Keratinocyte (primary cell): ENCODE measurements around the gene NRG2. TPM values are rescaled to one million over a fixed set of nuclear protein-coding genes. Genes with fewer than 3 reads are reported as not detected.
A peak's percentile ranks its signal among the peaks of the same experiment; 100 is the strongest.

Experiments used
- DNase-seq: peaks from one replicate; pipeline ENCODE4 v3.0.0-alpha.2; 2011; ENCODE audit warnings: low read depth, missing footprints, low spot score
- FAIRE-seq: peaks from 2 replicates; lab custom pipeline; 2011; peaks lifted over from hg19 to GRCh38; lab: Jason Lieb, UNC
- H2AFZ ChIP-seq: 2 replicates; pipeline ENCODE4 v1.6.0; 2012; ENCODE audit warnings: low read length, control low read depth, inconsistent platforms; ENCODE audit not compliant: control insufficient read depth
- H3K27ac ChIP-seq: 2 replicates; pipeline ENCODE4 v1.5.1; 2011; ENCODE audit warnings: low read length; ENCODE audit not compliant: control insufficient read depth, insufficient read depth
- H3K27me3 ChIP-seq: 3 replicates; pipeline ENCODE4 v1.6.0; 2011; ENCODE audit warnings: low read length; ENCODE audit not compliant: control insufficient read depth, insufficient read depth; ENCODE audit errors: extremely low read depth
- H3K36me3 ChIP-seq, 2 experiments: 2 replicates in 1 of 2; 3 replicates in 1 of 2; pipeline ENCODE4 v1.5.1; 2011; ENCODE audit warnings: low read length in 2 of 2, mild to moderate bottlenecking in 1 of 2; ENCODE audit not compliant: control insufficient read depth in 2 of 2, insufficient read depth in 2 of 2; ENCODE audit errors: extremely low read depth in 1 of 2
- H3K4me1 ChIP-seq: 3 replicates; pipeline ENCODE4 v1.5.1; 2011; ENCODE audit warnings: low read length; ENCODE audit not compliant: control insufficient read depth, insufficient read depth; ENCODE audit errors: extremely low read depth
- H3K4me2 ChIP-seq: 3 replicates; pipeline ENCODE4 v1.6.0; 2011; ENCODE audit warnings: low read depth, low read length; ENCODE audit not compliant: control insufficient read depth, insufficient read depth; ENCODE audit errors: extremely low read depth
- H3K4me3 ChIP-seq, 3 experiments: fragments of 200-600 bp in 1 of 3; sonication (generic) in 1 of 3; 2 replicates in 2 of 3; 3 replicates in 1 of 3; pipeline ENCODE4 v1.5.1; 2011 to 2016; ENCODE audit warnings: low read length in 3 of 3, mild to moderate bottlenecking in 3 of 3, control low read depth in 2 of 3, inconsistent platforms in 1 of 3, low read depth in 1 of 3, mixed read lengths in 1 of 3, mixed run types in 1 of 3, moderate library complexity in 1 of 3; ENCODE audit not compliant: control insufficient read depth in 2 of 3, insufficient read depth in 2 of 3; ENCODE audit errors: extremely low read depth in 1 of 3
- H3K79me2 ChIP-seq: 2 replicates; pipeline ENCODE4 v1.6.0; 2012; ENCODE audit warnings: low read length; ENCODE audit not compliant: control insufficient read depth, insufficient read depth
- H3K9ac ChIP-seq: 3 replicates; pipeline ENCODE4 v1.6.0; 2011; ENCODE audit warnings: low read length; ENCODE audit not compliant: control insufficient read depth, insufficient read depth; ENCODE audit errors: extremely low read depth
- H3K9me1 ChIP-seq: 3 replicates; pipeline ENCODE4 v1.6.0; 2011; ENCODE audit warnings: low read length; ENCODE audit not compliant: control insufficient read depth, insufficient read depth; ENCODE audit errors: extremely low read depth
- H3K9me3 ChIP-seq: 2 replicates; pipeline ENCODE4 v1.5.1; 2012; ENCODE audit warnings: low read depth, low read length; ENCODE audit not compliant: control insufficient read depth
- H4K20me1 ChIP-seq: 3 replicates; pipeline ENCODE4 v1.6.0; 2011; ENCODE audit warnings: low read length; ENCODE audit not compliant: control insufficient read depth, insufficient read depth; ENCODE audit errors: extremely low read depth
- EZH2 ChIP-seq: IDR thresholded peaks from one replicate; pipeline ENCODE4 v1.6.1; 2012; ENCODE audit warnings: inconsistent platforms, mild to moderate bottlenecking, low read length, moderate library complexity
- dilution Hi-C: fragments of 300-500 bp; cut with MboI; formaldehyde crosslinking; loops from one replicate; pipeline ENCODE4 v1.7.0; 2020; ENCODE audit warnings: low sequenced_read_pairs; ENCODE audit not compliant: extremely low pct_ligation_motif_present
- polyA plus RNA-seq, 5 experiments: library from polyadenylated mRNA; depleted of rRNA in 3 of 5; stranded (reverse) in 3 of 5; stranded (forward) in 1 of 5; unstranded in 1 of 5; fragments of >200 nt; gene quantifications; 1 replicate in 1 of 5; 2 replicates in 3 of 5; 3 replicates in 1 of 5; pipeline versions ENCODE4 v1.2.1 to v1.2.3, GENCODE V29; 2011 to 2012; ENCODE audit warnings: missing spikeins in 2 of 5, low read depth in 1 of 5, low replicate concordance in 1 of 5
- TF ChIP-seq, protein P1 (sequence below), 3 experiments: IDR thresholded peaks in 1 of 3; conservative IDR thresholded peaks in 1 of 3; optimal IDR thresholded peaks in 1 of 3; 2 replicates in 2 of 3; 3 replicates in 1 of 3; pipeline versions ENCODE3 to v1.5.1; 2011; ENCODE audit warnings: low read length in 3 of 3, mild to moderate bottlenecking in 3 of 3, moderate library complexity in 2 of 3, control low read depth in 1 of 3, inconsistent platforms in 1 of 3; ENCODE audit not compliant: insufficient read depth in 2 of 3; ENCODE audit errors: extremely low read depth in 1 of 3

NRG2 gene
- polyA plus RNA-seq, 1 donor (not counting 4 experiments of a cell fraction or from before 2014, with no cell fraction given): 0.13 TPM

DNA sequence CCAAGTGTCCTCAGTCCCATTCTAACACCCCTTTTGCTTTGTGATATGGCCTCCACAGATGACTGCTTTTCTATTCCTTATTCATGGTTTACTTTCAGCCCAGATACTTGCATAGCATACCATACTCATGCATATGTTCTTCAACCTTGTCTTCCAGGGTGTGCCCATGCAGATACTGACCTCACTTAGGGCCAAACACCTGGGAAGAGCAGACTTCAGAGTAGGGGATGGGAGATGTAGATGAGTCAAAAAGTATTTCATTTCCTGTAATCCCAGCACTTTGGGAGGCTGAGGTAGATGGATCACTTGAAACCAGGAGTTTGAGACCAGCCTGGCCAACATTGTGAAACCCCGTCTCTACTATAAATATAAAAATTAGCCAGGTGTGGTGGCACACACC, 58.3 kb downstream of the NRG2 start:
- no peaks in the 10 kb centered on the region for H3K27me3 ChIP-seq
- no peaks in the 10 kb centered on the region for H4K20me1 ChIP-seq
- no peak overlapping the region for H3K9ac ChIP-seq
- peaks cover 19% of the 10 kb centered on the region for H3K4me1 ChIP-seq
- H3K9me3 ChIP-seq: no peaks in the 10 kb centered on the region
- no peaks in the 10 kb centered on the region for H3K36me3 ChIP-seq
- no peak for TF ChIP-seq EZH2
- TF ChIP-seq, protein P1, sequence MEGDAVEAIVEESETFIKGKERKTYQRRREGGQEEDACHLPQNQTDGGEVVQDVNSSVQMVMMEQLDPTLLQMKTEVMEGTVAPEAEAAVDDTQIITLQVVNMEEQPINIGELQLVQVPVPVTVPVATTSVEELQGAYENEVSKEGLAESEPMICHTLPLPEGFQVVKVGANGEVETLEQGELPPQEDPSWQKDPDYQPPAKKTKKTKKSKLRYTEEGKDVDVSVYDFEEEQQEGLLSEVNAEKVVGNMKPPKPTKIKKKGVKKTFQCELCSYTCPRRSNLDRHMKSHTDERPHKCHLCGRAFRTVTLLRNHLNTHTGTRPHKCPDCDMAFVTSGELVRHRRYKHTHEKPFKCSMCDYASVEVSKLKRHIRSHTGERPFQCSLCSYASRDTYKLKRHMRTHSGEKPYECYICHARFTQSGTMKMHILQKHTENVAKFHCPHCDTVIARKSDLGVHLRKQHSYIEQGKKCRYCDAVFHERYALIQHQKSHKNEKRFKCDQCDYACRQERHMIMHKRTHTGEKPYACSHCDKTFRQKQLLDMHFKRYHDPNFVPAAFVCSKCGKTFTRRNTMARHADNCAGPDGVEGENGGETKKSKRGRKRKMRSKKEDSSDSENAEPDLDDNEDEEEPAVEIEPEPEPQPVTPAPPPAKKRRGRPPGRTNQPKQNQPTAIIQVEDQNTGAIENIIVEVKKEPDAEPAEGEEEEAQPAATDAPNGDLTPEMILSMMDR (optimal IDR thresholded peaks at IDR 0.05 in 1 of 3, IDR thresholded peaks at IDR 0.05 in 1 of 3, conservative IDR thresholded peaks at IDR 0.05 in 1 of 3; ENCODE audit: extremely low read depth in 1 of 3, insufficient read depth in 2 of 3, low read length in 3 of 3): no peak
- peak overlapping the region; percentile 94 for H3K27ac ChIP-seq
- FAIRE-seq (peak; percentile 72), DNase-seq (peak; percentile 56)
- dilution Hi-C loops: no loop called here
- H3K4me3 ChIP-seq: no peak overlapping the region
- no peak overlapping the region for H2AFZ ChIP-seq
- H3K4me2 ChIP-seq: no peak overlapping the region
- no peaks in the 10 kb centered on the region for H3K79me2 ChIP-seq
- no peaks in the 10 kb centered on the region for H3K9me1 ChIP-seq

- Histone ChIP-seq H4K20me1 (no peaks in the 10 kb centered on the region), H3K9me1 (no peaks in the 10 kb centered on the region), H3K79me2 (no peaks in the 10 kb centered on the region), H3K27me3 (no peaks in the 10 kb centered on the region), H3K27ac (no peak overlapping the region), H3K4me2 (no peak overlapping the region), H2AFZ (no peak overlapping the region), H3K4me3 (no peak overlapping the region), H3K36me3 (no peaks in the 10 kb centered on the region), H3K4me1 (peaks cover 19% of the 10 kb centered on the region), H3K9ac (no peak overlapping the region), H3K9me3 (no peaks in the 10 kb centered on the region)
- FAIRE-seq: no peak
- dilution Hi-C loops: no loop called here
- TF ChIP-seq, protein P1 (optimal IDR thresholded peaks at IDR 0.05 in 1 of 3, IDR thresholded peaks at IDR 0.05 in 1 of 3, conservative IDR thresholded peaks at IDR 0.05 in 1 of 3; ENCODE audit: extremely low read depth in 1 of 3, insufficient read depth in 2 of 3, low read length in 3 of 3): no peak
- TF ChIP-seq EZH2: no peak
- DNase-seq: no peak
These were observed 60.2 kb downstream of the NRG2 start for GRCh38 chr5:139982975-139983240.
